Dermis microvascular lymphatic vessel endothelial cell (primary cell): ENCODE data around the gene PSMD9. TPM values are rescaled to one million over a fixed set of nuclear protein-coding genes. Genes with fewer than 3 reads are reported as not detected.
"Not testable (repeated sequence)": the region's sequence is repeated elsewhere in the genome, so short reads cannot be mapped to it uniquely, and the experiment has no call there.

Experiments used
- DNase-seq, 2 donors: peaks; one replicate each; pipeline versions ENCODE4 v3.0.0 to v3.0.0-alpha.2; 2010; ENCODE audit warnings: low read depth in 2 of 2
- total RNA-seq: library from RNA; depleted of rRNA; stranded (reverse); fragments of >200 nt; gene quantifications from 2 replicates; pipeline ENCODE4 v1.2.1, GENCODE V29; 2014

Gene PSMD9
- total RNA-seq, 1 donor from 2014 or later = 64.4 TPM

GRCh38 chr12:121872546-121873215 is 15.9 kb upstream of the PSMD9 start:
- DNase-seq = no peak

- no peak for DNase-seq
These were observed 15.4 kb upstream of the PSMD9 start for GRCh38 chr12:121873216-121873569.

- no peak for DNase-seq
These were observed 14.5 kb upstream of the PSMD9 start for GRCh38 chr12:121874071-121874470.

GRCh38 chr12:121875582-121875981 is 13.0 kb upstream of the PSMD9 start:
- DNase-seq = no peak

- DNase-seq = not testable (repeated sequence)
These were observed 12.5 kb upstream of the PSMD9 start for GRCh38 chr12:121876080-121876447.

- DNase-seq = no peak
These were observed 5.3 kb upstream of the PSMD9 start for GRCh38 chr12:121883315-121883660.

GRCh38 chr12:121885129-121885528 is 3.5 kb upstream of the PSMD9 start:
- DNase-seq = not testable (repeated sequence)

- DNase-seq = no peak
These were observed 510 bp upstream of the PSMD9 start for GRCh38 chr12:121888083-121888477.

- DNase-seq = no peak
These were observed 659 bp downstream of the PSMD9 start for GRCh38 chr12:121889274-121889624.

- DNase-seq = not testable (repeated sequence)
These were observed 1.1 kb downstream of the PSMD9 start for GRCh38 chr12:121889661-121890060.

- DNase-seq = no peak
These were observed 4.3 kb downstream of the PSMD9 start for GRCh38 chr12:121892673-121893561.

GRCh38 chr12:121893961-121894460 is 5.4 kb downstream of the PSMD9 start:
- peak; percentile 37 to 74 for DNase-seq

GRCh38 chr12:121894633-121895032 is 6.0 kb downstream of the PSMD9 start:
- DNase-seq = peak; percentile 31 to 72

- no peak for DNase-seq
These were observed 9.7 kb downstream of the PSMD9 start for GRCh38 chr12:121898287-121898686.

- DNase-seq = no peak
These were observed 11.0 kb downstream of the PSMD9 start for GRCh38 chr12:121899590-121899989.

- DNase-seq = no peak
These were observed 14.6 kb downstream of the PSMD9 start for GRCh38 chr12:121903202-121903601.

GRCh38 chr12:121905746-121906145 is 17.2 kb downstream of the PSMD9 start:
- DNase-seq = no peak

- no peak for DNase-seq
These were observed 20.1 kb downstream of the PSMD9 start for GRCh38 chr12:121908702-121909101.

- no peak for DNase-seq
These were observed 23.4 kb downstream of the PSMD9 start for GRCh38 chr12:121911824-121912585.

- no peak for DNase-seq
These were observed 27.3 kb downstream of the PSMD9 start for GRCh38 chr12:121915841-121916321.

GRCh38 chr12:121916719-121917118 is 28.1 kb downstream of the PSMD9 start:
- peak; percentile 11 to 52 for DNase-seq
